T1000 (cell line): Measurements from ENCODE around the gene PHLDA2.
"Not testable (repeated sequence)": the region's sequence is repeated elsewhere in the genome, so short reads cannot be mapped to it uniquely, and the experiment has no call there.

Experiments
- DNase-seq: peaks from one replicate; lab custom pipeline; 2025; ENCODE audit warnings: mixed read lengths; lab: John Stamatoyannopoulos, UW

PHLDA2 gene

DNA sequence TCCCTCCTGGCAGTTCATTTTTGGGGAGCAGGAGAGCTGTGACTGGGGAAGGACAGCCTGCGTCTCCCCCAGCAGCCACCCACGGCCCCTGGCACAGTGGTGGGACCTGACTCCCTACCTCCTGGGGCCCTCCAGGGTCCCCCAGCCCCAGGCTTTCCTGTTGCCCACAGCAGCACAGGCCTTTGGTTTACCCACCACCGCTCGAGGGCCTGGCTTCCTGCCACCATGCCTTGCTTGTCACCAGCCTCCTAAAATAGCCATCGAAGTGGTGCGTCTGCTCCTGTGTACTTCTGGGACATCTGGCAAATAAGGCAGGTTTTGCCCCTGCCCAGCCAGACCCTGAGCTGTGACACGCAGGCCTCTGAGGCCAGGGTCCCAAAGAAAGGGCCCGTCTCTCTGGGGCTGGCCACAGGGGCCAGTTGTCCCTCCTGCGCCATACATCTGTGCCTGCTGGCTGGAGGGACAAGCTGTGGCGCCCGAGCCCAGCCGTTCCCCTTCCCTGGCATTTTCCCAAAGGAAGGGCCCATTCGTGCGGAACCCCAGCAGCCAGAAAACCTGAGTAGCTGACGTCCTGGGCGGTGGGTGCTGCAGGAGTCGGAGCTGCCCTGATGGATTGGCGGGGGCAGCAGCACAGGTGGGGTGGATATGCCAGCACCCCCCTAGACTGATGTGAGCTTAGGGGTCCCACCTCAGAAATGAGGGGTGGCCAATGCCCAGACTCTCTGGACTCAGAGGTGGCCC lies 14.6 kb downstream of the PHLDA2 start:
- DNase-seq, result no peak

DNA sequence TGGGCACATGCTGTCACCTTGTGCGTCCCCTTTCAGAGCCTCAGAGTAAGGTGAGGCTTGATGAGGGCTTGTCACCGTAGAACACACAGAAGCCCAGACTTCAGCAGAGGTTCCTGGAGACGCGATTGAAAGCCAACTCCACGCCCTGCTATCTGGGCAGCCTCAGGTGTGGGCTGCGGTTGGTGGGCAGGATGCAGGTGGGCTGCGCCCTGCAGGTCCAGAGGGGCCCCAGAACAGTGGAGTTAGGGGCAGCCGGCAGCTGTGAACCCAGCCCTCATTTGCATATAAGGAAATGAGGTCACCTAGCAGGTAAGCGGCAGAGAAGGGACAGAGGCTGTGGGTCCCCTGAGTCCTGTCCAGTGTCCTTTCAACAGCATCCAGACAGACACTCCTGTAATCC lies 15.4 kb downstream of the PHLDA2 start:
- DNase-seq, result no peak

DNA sequence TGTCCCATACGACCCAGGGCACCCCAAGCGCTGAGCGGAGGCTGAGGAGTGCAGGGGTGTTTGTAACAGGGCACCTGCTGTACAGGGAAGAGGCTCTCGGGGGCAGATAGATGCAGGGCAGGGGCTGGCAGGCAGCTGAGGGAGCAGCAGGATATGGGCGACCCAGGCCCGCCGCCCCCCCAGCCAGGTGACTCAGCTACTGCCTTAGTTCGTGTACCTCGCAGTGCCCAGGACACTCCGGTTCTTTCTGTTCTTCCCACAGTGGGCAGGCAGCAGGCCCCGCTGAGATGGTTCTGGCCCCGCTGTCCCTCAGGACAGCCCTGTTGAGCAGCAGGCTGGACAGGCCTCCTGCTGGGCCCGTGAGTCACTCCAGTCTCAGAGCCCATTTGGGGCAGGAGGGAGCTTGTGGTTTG lies 16.2 kb downstream of the PHLDA2 start:
- no peak for DNase-seq

DNA sequence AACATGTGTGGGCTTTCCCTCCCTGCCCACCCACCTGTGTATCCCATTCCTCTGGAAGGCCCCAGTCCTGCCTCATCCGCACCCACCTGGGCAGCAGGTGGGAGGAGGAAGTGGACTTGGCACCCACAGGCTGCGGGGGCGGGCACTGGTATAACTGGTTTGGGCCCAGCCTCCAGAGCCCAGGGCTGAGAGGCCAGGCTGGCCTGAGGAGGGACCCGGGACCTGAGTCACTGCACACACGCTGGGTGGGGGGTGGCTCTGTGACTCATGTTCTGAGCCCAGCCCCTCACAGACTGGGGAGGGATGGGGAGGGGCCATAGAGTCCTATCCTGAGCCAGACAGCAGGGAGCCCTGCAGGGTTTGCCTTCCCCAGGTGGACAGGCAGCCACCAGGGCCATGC lies 16.7 kb downstream of the PHLDA2 start:
- peak; percentile 65 for DNase-seq

DNA sequence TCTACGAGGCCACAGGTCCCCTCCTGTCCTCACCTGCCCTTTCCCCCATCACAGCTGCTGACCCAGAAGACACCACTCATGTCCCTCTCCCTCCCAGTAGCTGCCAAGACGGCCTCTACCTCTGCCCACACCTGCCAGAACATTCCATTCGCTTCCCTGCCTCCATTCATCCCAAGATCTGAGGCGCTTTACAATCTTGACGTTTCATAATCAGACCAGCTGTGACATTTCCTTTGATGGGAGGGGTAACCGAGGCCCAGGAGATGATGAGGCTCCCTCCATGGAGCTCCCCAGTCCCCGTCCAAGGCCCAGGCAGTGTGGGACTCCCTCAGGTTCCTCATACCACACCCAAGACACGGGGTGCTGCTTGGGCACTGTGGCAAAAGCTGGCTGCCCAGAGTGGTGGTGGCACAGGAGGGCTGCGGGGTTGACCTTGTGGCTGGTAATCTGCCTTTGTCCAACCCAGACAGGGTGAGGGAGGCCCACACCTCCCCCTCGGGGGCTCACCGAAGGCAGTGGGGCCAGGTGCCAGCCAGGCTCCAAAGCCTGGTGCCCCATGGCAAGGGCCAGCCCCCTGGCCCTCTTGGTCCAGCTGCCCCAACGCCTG lies 17.3 kb downstream of the PHLDA2 start:
- no peak for DNase-seq

DNA sequence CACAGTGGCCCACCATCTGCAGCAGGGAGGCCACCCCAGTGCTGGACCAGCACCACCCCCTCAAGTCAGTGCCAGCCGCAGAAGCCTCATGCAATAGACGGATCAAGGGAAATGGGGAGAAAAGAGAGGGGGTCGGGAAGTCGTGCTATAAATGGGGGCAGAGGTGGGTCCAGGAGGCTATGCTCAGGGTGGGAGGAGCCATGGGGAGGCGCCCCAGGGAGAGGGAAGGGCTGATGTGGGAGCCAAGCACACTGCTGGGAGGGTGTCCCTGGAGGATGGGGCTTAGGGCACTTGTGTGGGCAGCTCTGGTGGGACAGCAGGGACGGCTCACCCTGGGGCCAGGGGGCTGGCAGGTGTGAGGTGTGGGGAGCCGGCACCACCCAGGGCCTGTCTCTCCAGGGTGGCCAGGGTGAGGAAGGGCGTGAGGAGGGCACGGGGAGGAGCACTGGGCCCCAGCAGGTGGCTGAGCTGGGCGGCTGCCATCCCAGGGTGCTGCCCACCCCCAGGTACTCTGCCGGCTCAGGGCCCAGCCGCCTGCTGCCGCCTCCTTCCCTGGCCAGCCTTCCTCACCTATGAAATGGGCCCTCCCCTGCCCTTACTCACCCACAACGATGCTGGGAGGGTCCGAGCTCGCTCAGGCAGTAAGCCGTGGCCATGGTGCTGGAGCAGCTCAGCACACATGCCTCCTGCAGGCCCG lies 18.0 kb downstream of the PHLDA2 start:
- DNase-seq, result no peak

DNA sequence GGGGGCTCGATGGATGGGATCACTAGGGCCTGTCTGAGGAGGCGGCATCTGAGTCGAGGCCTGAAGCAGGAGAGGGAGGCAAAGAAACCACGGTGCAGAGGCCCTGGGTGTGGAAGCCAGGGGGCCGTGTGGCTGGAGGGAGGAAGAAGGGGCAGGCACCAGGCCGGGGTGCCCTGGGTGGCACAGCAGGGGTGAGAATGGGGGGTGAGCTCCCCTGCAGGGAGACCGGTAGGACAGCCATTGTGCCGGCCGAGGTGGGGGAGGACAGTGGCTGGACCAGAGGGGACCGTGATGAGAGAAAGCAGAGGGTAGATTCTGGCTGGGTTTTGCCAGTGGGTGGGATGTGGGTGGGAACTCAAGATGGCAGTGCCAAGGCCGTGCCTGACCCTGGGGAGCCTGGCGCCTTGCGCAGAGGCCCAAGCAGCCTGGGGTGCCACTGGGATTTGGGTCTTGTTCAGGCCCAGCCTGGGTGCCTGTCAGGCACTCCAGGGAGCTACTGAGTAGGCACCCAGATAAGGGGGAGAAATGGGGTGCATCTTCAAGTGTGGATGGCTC lies 18.7 kb downstream of the PHLDA2 start:
- DNase-seq, result no peak

DNA sequence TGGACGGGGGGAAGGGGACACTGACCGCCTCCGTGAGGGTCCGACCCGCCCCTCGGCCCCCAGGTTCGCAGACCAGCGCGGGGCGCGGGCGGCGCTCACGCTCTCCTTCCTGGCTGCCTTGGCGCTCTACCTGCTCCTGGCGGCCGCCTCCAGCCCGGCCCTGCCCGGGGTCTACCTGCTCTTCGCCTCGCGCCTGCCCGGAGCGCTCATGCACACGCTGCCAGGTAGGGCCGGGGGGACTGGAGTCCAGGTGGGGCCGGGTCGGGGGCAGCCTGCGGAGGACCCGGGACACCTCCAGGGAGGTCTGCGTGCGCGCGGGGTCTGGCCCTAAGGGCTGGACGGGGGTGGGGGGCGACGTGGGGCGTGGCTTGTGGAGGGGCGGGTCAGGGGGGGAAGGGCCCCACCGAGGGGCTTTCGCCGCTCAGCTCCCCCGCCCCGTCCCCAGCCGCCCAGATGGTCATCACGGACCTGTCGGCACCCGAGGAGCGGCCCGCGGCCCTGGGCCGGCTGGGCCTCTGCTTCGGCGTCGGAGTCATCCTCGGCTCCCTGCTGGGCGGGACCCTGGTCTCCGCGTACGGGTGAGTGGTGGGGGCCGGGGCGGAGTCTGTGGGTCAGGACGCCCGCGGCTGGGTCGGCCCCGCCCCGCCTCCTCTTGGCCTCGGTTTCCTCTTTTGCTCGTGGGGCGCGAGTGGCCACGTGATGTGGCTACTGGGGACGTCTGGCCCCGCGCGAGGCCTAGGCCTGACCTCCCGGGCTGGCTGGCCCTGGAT lies 19.9 kb downstream of the PHLDA2 start:
- DNase-seq, result no peak

DNA sequence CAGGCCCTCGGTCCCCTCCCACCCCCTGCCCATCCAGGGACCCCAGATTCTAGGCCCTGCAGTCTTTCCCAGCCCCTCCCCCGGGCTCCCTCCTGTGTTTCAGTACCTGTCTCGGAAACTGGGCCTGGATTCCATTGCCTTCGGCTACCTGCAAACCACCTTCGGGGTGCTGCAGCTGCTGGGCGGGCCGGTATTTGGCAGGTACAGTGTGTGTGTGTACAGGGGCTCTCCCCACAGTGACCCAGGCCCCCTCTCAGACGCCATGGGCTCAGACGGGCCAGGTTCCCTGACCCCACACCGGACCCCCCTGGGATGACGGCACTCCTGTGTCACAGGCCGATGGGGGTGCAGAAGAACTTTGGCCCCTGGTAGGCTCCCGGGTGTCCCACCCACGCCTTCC lies 21.1 kb downstream of the PHLDA2 start:
- no peak for DNase-seq

DNA sequence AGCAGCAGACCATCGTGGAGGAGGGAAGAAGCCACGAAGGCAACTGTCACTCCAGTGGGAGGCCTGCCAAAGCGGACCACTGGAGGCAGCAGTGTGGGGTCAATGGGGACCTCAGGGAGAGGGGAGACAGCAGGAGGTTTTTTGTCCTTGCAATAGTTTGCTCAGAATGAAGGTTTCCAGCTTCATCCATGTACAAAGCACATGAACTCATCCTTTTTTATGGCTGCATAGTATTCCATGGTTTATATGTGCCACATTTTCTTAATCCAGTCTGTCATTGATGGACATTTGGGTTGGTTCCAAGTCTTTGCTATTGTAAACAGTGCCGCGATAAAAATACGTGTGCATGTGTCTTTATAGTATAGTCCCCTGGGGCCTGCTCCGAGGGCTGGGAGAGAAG lies 23.9 kb downstream of the PHLDA2 start:
- DNase-seq, result not testable (repeated sequence)

DNA sequence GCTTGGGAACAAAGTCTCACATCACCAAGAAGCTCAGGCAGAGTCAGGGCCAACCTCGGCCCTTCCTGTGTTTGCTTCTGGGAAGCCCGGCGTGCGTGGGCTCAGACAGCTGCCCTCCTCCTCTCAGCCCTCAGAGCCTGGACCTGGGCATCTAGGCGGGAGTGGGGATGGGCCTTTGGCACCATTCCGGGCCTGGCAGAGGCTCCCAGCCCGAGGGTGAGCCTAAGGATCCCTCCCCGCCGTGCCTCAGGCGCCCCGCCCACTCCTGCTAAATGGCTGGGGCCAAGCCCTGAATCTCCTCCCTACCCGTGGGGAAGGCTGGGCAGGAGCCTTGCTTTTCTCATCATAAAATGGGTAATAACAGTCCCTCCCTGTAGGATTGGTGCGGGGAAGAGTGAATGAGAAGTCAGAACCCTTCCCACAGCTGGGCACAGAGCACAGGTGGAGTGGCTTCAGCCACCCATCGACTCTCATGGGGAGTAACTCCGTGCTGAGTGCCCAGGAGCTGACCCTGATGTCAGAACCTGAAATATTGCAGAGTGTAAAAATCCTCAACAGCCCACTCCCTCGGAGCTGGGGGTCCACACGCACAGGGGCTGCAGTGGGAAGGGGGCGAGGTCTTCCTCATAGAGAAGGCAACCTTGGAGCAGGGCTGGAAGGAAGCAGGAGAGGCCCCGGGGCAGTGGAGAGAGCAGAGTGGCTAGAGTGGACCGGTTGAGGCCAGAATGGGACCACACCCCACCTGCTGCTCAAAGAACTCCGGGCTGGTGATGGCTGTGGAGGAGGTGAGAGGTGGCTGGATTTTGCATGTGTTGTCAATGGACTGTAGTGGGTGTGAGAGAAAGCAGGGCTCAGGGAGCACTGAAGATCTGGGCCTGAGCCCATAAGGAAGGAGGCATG lies 24.8 kb downstream of the PHLDA2 start:
- no peak for DNase-seq

DNA sequence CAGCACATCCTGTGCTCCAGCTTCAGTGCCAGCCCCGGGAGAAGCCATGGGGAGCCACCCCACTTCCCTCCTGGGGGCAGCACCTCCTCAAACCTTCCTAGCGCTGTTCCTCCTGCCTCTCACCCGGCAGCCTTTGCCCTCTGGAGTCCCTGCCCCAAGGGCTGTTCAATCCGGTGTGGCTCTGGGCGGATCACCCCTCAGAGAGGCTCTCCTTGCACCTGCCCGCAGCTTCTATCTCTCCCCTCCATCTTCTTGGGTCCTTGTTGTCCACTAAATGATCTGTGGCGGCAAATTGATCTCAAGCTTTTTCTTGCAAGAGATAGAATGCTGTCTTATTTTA lies 25.6 kb downstream of the PHLDA2 start:
- DNase-seq, result no peak

DNA sequence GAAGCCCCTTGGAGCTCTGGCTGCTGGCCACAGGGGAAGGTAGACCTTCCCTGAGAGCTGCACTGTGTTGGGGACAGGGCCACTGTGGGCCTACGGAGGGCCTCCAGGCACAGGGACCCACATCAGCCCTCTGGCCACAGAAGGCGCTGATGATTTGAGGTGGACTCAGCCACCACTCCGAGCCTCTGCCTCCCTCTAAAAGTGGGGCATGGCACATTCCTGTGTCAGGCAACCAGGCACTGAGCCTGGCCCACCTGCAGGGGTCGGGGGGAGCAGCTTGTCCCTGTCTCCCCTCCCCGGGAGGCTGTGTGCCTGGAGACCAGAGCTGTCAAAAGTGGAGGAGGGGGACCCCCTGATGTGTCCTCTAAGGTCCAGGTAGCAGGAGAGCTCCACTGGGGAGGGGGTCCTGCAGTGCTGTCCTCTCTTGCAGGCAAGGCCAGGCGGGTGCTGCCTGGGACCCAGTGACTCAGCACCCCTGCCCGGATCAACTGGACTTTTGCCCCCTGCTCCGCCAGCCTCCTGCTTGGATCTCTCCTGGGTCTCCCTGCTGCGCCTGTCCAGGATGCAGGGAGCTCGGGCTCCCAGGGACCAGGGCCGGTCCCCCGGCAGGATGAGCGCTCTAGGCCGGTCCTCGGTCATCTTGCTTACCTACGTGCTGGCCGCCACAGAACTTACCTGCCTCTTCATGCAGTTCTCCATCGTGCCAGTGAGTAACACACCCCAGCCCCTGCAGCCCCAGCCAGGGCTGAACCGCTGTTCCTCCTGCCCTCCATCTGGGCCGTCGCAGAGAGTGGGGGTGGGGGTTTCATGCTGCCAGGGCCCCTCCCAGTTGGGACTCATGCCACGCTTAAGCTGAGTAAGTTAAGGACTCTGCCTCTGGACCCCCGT lies 26.2 kb downstream of the PHLDA2 start:
- DNase-seq, result no peak

DNA sequence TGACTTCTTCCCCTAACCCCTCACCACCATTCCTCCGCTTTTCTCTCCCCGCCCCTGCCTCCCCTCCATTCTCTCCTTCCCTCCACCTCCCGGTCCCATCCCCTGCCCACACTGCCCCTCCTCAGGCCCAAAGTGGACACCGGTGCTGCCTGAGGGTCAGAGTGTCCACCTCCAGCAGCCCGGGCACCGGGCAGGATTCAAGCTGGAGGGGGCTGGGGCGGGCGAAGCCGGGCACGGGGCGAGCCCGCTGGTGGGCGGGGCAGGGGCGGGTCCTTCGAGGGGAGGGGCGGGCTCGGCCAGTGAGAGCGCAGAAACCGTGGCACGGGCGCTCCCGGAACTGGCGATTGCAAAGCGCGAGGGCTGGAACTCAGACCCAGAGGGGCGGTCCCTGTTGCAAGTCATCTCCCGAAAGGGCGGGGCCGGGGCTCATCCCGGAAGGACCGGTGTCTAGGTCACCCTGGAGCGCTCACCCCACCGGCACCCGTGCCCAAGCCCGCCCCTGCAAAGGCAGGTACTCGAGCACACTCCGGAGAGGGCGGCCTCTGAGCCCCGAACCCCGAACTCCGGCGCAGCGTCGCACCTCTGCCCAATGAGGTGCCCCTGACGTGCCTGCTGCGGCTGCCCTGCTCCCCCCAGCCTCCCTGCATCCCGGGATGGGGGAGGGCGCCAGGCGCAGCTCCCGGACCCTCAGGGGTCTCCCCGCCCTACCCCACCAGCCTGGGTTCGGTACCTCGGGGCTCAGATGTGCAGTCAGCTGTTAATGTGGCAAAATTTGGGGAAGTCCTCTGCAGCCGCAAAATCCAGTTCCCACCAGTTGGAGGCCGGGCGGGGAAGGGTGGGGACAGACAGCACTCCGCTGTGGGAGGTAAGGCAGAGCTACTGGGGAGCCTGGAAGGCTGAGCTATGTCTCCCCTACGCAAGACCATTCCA lies 27.1 kb downstream of the PHLDA2 start:
- DNase-seq, result peak; percentile 68

DNA sequence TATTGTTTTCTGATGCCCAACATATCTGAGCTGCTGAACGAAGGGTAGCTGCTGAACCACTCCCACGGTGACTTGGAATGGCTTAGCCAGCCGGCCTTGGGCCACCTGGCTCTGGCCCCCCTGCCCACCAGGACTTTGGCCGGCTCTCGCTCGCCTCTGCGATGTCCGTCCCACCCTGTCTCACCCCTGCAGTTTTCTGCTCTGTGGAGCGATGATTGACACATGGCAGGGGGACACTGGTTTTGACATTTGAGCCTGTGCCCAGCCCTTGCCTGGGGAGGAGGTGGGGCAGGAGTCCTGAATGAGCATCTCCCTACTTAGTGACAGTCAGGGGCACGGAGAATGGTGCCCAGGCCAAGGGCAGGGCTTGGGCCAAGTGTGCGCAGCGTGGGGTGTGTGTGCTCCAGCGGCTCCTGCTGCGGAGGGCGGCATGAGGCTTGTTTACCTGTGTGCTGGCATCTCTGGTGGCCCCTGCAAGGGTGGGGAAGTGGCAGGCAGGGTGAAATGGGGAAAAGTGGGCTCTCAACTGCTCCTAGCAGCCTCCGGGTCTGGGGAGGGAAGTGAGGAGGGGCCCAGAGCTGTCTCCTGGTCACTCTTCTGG lies 27.9 kb downstream of the PHLDA2 start:
- DNase-seq, result no peak

DNA sequence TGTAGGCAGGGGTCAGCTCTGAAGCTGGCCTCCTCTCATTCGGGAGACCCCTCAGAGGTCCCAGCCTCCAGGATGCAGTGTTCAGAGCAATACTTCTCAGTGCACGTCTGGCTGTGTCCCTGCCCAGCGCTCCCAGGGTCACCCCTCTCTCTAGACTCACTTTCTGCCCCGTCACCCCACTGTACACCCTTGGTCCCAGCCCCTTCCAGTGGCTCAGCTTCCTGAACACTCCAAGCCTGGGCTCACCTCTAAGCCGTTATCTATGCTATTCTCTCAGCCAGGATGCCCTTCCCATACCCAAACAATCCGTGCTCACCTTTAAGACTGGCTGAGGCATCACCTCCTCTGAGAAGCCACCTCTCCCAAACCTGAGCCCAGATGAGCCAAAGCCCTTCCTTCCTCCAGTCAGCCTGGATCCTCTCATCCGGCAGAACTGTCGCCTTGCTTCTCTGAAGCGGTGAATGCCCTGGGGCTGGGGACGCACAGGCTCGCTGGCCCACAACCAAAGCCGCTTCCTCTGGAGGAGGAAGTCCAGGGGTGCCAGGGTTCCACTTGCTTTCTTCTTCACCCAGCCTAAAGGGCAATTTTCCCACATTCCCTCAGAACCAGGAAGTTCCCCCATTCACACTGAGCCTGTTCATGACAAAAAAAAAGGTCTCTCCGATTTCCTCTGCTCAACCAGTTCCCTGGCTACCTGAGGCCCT lies 30.0 kb downstream of the PHLDA2 start:
- no peak for DNase-seq

DNA sequence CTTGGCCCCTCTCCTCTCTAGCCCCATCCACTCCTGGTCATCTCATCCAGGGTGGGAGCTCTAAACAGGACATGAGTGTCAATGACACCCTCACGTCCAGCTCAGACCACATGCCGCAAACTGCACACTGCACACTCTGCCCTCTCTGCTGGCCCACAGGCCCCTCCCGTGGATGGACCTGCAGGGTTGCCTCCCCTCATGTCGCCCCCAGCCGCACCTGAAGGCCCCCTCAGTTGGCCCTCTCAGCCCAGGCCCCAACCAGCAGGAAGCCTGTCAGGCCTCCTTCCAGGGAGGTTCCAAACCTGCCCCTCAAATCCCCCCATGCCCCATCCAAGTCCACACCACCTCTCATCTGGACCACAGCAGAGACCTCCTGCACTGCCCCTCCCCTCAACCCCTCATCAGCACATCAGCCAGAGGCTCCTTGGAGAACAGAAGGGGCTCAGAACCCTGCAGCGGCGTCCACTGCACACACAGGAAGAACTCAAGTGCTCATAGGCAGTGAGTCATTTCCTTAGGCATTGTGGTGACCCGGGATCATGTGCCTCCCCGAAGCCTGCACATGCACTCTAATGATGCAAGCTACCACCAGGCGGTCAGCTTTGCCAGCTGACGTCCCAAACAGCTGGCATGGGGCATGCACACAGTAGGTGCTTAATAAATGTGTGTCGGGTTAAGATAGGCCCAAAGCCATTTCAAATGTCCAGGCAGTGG lies 30.7 kb downstream of the PHLDA2 start:
- peak; percentile 54 for DNase-seq
